Measurements from ENCODE around the gene CACNA2D3.

Gene CACNA2D3

GRCh38 chr3:54900838-54901591, 778.7 kb downstream of the CACNA2D3 start:
- no peak for DNase-seq

GRCh38 chr3:54901906-54902685, 779.7 kb downstream of the CACNA2D3 start:
- DNase-seq = no peak

GRCh38 chr3:54905261-54905888, 783.0 kb downstream of the CACNA2D3 start:
- DNase-seq = no peak

- DNase-seq = no peak
Measured at GRCh38 chr3:54905920-54906319, 783.6 kb downstream of the CACNA2D3 start.

- DNase-seq = no peak
Measured at GRCh38 chr3:54906763-54907162, 784.4 kb downstream of the CACNA2D3 start.

GRCh38 chr3:54909191-54909590, 786.8 kb downstream of the CACNA2D3 start:
- DNase-seq = no peak

- DNase-seq = no peak
Measured at GRCh38 chr3:54914180-54914579, 791.8 kb downstream of the CACNA2D3 start.

- DNase-seq = no peak
Measured at GRCh38 chr3:54915181-54915580, 792.8 kb downstream of the CACNA2D3 start.

GRCh38 chr3:54915976-54916375, 793.6 kb downstream of the CACNA2D3 start:
- DNase-seq = no peak

- no peak for DNase-seq
Measured at GRCh38 chr3:54916732-54917131, 794.4 kb downstream of the CACNA2D3 start.

GRCh38 chr3:54917174-54917573, 794.8 kb downstream of the CACNA2D3 start:
- DNase-seq = no peak

GRCh38 chr3:54917862-54918261, 795.5 kb downstream of the CACNA2D3 start:
- no peak for DNase-seq

- no peak for DNase-seq
Measured at GRCh38 chr3:54918516-54918915, 796.2 kb downstream of the CACNA2D3 start.

- no peak for DNase-seq
Measured at GRCh38 chr3:54928046-54928770, 805.9 kb downstream of the CACNA2D3 start, which contains the start of gene LRTM1. Gene LRTM1, minus strand, starts transcription at chr3:54928059. Its CDS starts 148 bp downstream, at chr3:54927911.

- DNase-seq = no peak
Measured at GRCh38 chr3:54931182-54931581, 808.8 kb downstream of the CACNA2D3 start.

- no peak for DNase-seq
Measured at GRCh38 chr3:54932606-54933005, 810.3 kb downstream of the CACNA2D3 start.

- DNase-seq = no peak
Measured at GRCh38 chr3:54935869-54936268, 813.5 kb downstream of the CACNA2D3 start.

- DNase-seq = no peak
Measured at GRCh38 chr3:54936561-54936960, 814.2 kb downstream of the CACNA2D3 start.

- no peak for DNase-seq
Measured at GRCh38 chr3:54939557-54940300, 817.4 kb downstream of the CACNA2D3 start.

GRCh38 chr3:54940971-54941370, 818.6 kb downstream of the CACNA2D3 start:
- no peak for DNase-seq

GRCh38 chr3:54941690-54942362, 819.5 kb downstream of the CACNA2D3 start:
- no peak for DNase-seq

All from effector CD8-positive, alpha-beta T cell (primary cell).